ENCODE results near the gene COPA. TPM values are rescaled to one million over a fixed set of nuclear protein-coding genes. Genes with fewer than 3 reads are reported as not detected.

COPA gene
- total RNA-seq, 1 experiment from 2014 or later = 227 TPM

DNA sequence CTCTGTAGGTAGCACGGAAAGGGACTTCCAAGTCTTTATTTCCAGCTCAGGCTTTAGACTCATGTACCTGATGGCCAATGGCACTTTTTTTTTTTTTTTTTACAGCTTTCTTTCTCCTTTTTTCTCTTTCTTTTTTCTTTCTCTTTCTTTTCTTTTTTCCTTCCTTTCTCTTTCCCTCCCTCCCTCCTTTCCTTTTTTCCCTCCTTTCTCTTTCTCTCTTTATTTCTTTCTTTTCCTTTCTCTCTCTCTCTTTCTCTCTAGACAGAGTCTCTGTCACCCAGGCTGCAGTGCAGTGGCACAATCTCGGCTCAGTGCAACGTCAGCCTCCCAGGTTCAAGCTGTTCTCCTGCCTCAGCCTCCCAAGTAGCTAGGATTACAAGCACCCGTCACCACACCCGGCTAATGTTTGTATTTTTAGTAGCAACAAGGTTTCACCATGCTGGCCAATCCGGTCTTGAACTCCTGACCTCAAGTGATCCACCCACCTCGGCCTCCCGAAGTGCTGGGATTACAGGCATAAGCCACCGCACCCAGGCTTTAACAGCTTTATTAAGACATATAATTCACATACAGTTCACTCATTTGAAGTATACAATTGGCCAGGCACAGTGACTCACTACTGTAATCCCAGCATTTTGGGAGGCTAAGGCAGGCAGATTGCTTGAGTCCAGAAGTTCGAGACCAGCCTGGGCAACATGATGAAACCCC is 75.6 kb downstream of the COPA start:
- no peak for DNase-seq (ENCODE audit: low read depth)

DNA sequence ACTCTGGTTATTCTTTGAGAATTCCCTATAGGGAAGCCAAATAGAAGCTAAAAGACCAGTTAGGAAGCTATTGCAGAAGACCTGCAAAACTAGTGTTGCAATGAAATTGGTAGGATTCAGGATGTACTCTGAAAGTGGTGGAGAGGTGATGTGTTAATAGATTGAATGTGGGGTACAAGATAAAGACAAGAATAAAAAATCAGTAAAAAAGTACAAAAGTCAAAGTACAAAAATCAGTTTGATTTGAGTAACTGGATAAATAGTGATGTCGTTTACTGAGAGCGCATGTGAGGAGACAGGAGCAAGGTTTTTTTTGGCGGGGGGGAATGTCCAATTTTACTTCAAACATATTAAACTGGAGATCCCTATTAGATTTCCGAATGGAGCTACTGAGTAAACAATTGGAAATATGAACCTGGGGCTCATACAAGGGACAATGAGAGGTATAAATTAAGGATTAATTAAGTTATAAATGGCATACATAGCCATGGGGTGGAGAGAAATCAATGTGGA is 78.2 kb downstream of the COPA start:
- no peak for DNase-seq (ENCODE audit: low read depth)

DNA sequence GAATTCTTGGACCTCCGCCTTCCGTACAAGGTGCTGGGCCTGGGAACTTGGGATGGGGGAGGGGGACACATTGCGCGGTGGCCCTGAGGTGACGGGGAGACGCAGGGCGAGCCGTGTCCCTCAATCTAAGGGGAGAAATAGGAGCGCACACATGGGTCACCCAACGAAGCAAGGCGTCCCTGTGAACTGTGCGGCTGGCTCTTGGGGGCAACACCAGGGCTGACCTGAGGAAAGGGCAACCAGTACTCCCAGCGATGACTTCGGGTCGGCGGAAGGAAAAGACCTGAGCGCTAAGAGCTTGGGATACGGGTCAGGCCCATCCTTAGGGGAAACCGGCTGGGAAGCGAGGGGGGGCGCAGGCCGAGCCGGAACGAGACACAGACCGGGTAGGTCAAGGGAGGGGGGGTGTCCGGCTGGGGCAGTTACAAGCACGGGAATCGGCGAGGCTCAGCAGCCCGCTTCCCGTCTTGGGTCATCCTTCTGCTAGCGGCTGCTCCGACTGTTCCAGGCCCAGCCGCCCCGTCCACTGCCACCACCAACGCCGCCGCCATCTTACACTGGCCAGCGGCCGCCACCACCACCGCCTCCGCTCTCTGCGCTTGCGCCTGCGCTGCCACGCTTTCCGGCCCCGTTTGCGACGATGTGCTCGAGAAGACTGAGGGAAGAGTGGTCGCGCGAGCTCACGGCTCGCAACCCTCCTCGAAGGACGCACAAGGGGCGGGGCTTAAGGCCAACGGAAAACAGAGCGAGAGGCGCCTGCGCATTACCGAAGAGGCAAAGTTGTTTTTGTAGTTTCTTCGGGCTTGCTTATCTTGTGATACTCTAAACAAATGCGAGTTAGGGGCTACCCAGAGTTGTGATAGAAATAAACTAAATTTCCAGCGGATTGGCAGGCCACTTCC is 80.9 kb downstream of the COPA start, which contains the start of gene DCAF8:
DCAF8 (minus strand) TSS at position 657 of the 902 bp plus-strand sequence. CDS start 18,541 bp downstream, outside the sequence.
- DNase-seq (ENCODE audit: low read depth) = peak; percentile 97

DNA sequence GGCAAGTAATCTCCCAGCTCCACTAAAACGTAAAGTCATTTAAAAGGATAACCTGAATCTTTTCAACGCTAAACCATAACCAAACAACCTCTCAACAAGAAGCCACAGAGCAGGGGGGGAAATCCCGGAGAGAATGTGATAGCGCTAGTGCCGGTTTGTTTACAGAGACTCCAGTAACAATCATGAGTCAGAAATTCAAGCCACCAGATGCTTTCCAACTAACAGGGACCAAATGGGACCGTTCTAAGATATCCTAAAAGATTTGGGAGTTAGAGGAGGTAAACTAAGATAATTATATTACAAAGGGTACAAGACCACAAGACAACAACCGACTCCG is 81.5 kb downstream of the COPA start:
- peak; percentile 93 for DNase-seq (ENCODE audit: low read depth)

DNA sequence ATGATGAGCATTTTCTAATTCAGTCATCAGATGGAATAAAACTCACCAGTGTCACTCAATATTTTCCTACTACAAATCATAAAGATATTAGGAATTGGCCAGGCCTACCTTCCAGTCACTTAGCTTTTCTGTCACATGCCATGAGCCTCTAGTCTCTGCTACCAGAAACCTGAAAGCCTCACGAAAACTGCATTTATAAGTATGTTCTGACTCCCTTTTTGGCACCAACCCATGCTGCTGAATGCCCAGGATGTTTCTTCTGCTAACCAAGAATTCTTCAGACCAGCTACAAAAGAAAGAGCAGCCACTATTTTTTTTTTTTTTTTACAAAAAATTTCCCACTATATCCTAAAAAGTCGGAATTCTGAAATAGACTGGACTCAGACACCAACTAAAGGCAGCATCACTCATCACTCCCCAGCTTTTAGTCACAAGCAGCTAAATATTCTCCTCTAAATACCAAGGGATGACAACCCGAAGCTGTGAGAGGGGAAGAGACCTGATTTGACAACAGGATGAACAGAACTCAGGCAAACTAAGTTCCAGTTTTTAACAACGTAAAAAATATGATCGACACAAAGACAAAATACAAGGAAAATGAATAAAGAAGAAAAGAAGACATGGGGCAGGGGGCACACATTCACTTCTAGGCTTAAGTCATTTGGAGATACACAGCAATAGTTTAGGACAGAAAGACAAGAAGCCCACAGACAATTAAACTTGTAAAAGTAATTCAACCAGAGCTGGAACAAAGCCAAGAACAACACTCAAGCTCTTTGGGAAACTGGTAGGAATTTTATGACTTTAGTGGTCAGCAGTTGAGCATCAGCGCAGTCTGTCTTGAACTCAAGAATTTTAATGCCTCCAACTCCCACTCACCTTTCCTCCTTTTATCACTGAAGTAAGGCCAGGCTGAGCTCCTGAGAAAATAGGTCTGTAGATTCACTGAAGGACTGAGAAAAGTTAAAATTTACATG is 82.4 kb downstream of the COPA start:
- peak; percentile 96 for DNase-seq (ENCODE audit: low read depth)

DNA sequence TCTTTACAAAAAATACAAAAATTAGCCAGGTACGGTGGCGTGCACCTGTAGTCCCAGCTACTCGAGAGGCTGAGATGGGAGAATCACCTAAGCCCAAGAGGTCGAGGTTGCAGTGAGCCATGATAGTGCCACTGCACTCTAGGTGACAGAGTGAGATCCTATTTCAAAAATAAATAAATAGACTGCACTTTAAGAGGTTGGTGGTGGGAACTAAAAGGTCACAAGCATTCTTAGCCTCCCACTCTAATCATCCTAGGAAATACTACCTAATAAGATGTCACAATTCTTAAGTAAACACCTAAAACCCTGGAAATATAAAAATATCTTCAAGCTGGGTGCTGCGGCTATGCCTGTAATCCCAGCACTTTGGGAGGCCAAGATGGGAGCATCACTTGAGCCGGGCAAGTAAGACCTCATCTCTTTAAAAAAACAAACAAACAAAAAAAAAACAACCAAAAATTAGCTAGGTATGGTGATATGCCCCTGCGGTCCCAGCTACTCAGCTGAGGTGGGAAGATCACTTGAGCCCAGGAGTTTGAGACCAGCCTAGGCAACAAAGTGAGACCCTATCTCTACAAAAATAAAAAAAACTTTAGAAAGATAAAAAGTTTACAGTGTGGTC is 84.8 kb downstream of the COPA start:
- no peak for DNase-seq (ENCODE audit: low read depth)

DNA sequence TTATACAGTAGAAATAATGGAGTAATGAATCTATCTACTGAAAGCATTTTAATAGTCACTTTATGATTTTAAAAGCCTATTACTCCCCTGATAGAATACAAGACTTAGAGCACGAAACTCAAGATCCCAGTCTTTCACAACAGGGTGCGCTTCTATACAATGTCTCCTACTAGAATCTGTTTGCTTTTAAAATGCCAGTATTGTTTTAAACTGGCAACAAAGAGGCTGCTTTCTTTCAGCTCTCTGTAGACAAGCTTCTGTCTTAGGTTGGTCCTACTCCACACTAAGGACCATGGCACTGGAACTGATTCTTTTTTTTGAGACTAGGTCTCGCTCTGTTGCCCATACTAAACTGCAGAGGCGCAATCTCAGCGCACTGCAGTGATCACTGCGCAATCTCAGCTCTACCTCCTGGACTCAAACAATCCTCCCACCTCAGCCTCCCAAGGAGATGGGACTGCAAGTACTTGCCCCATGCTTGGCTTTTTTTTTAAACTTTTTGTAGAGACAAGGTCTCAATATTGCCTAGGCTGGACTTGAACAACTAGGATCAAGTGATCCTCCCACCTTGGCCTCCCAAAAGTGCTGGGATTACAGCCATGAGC is 85.5 kb downstream of the COPA start:
- no peak for DNase-seq (ENCODE audit: low read depth)

- DNase-seq (ENCODE audit: low read depth) = peak; percentile 76
These were observed 86.5 kb downstream of the COPA start for GRCh38 chr1:160256396-160257046.

DNA sequence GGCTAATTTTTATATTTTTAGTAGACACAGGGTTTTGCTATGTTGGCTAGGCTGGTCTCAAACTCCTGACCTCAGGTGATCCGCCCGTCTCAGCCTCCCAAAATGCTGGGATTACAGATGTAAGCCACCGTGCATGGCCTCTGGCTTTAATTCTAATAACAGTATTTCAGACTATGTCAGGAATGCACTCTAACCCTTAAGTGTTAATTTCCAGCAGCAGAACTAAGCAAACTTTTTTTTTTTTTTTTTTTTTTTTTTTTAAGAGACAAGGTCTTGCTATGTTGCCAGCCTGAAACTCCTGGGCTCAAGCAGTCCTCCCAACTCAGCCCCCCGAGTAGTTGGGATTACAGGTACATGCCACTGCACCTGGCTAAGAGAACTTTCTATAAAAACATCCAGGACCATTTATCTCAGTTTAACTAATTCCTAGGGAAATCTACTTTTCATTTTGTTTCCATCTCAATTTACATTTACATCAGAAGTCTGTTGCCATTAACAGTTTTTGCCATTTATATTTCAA is 87.2 kb downstream of the COPA start:
- DNase-seq (ENCODE audit: low read depth) = no peak

DNA sequence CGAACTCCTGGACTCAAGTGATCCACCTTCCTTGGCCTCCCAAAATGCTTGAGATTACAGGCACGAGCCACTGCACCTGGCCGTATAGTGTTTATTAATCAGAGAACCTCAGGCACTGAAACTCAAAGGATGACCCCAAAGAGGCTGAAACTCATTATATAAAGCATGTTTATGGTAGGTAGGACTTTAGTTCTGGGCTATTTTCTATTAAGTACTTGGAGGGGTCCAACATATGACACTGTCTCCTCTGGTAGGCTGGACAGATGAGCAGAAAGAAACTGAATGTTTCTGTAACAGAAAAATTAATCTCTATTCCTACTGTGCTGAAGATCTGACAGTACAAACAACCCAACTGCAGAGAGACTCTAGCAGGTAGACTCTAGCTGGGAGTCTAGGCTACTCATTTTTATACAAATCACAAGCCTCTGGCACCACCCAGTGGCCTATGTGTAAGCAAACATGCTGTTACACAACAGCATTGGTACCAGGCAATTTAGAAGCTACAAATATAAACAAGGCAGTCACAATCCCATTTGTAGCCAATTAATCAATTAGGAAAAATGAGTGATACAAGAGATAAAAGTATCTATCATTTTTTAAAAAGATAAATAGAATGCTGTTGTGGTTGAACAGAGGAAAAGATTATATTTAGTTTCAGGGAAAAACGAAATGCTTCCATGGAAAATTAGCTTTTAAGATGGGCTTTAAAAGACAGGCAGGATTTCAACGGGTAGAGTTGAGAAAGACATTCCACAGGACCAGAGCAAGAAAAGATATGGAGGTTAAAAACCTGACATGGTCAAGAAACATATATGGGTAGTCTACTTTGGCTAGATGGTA is 91.1 kb downstream of the COPA start:
- peak; percentile 79 for DNase-seq (ENCODE audit: low read depth)

GRCh38 chr1:160251011-160251410 is 92.0 kb downstream of the COPA start:
- DNase-seq (ENCODE audit: low read depth) = no peak

DNA sequence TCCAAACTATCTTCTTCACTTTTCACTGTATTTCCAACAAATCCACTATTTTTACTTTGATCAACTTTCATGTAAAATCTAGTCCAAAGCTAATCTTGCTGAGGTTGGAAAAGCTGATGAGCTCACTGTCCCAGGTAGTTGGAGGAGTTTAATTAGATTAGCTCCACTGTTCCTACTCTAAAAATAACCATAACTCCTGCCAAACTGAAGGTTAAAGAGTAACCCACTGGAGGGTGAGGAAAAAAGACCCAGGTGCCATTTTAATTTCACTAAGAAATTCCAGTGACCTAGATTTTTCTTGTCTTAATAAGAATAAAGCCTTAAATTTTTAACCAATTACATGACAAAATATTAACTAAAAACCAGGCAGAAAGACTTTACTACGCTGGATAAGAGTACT is 96.0 kb downstream of the COPA start:
- DNase-seq (ENCODE audit: low read depth) = no peak

DNA sequence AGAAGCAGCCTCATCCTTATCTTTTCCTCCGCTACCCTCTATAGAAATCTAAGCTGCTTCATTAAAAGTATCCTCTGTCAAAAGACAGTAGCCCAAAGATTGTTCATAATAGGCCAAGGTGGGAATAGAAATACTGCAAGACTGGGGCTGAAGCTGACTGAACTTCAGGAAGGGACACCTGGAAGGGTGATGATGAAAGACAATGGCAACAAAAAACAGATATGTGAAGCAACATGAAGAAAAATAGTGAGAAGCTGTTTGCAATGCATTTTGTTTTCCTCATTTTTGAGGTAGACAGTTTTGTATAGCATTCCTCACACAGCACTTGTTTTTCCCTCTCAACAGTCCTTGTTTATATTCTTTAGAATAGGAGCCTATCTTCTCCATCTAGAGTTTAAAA is 97.6 kb downstream of the COPA start:
- DNase-seq (ENCODE audit: low read depth) = no peak

GRCh38 chr1:160244209-160244608 is 98.8 kb downstream of the COPA start:
- DNase-seq (ENCODE audit: low read depth) = no peak

DNA sequence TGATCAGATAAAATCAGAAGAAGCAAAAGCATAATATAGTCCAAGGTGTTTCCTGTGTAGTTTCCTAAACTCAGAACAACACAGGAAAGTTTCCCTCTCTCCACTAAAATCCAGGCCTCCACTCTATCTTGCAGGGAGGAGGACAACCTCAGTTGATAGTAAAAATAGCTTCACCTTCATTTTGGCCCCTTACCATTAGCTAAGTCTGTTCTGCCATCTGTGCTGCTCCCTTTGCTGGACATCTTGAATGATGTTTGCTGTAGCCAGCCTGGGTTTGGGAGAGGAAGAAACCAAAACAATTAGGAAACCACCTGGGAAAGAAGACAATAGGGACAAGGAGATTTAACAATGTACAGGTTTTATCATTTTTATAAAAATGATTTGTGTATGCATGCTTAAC is 99.3 kb downstream of the COPA start:
- no peak for DNase-seq (ENCODE audit: low read depth)

GRCh38 chr1:160239582-160240299 is 103.3 kb downstream of the COPA start:
- no peak for DNase-seq (ENCODE audit: low read depth)
